Measurements from ENCODE around the gene DENND2A. TPM values are rescaled to one million over a fixed set of nuclear protein-coding genes. Genes with fewer than 3 reads are reported as not detected.
"Not testable (repeated sequence)": the region's sequence is repeated elsewhere in the genome, so short reads cannot be mapped to it uniquely, and the experiment has no call there.

The DENND2A gene
- total and polyA plus RNA-seq, 4 donors, result 1.2 to 7.4 (median 2.3) TPM

GRCh38 chr7:140506788-140507464, 133.7 kb downstream of the DENND2A start:
- Histone ChIP-seq H3K4me3 (ENCODE audit: low read depth in 1 of 3, low read length in 3 of 3) (no peak overlapping the region), H3K4me1 (ENCODE audit: control insufficient read depth in 4 of 4, insufficient read depth in 4 of 4, low read length in 3 of 4) (peaks cover 0 to 2% (median 0%) of the 10 kb centered on the region in 4 donors), H3K36me3 (ENCODE audit: control insufficient read depth in 4 of 4, insufficient read depth in 3 of 4, low read depth in 1 of 4, low read length in 3 of 4) (no peaks in the 10 kb centered on the region), H3K9ac (ENCODE audit: low read depth in 1 of 2, low read length in 2 of 2) (no peak overlapping the region), H3K27me3 (ENCODE audit: control insufficient read depth in 4 of 4, insufficient read depth in 4 of 4, low read length in 3 of 4) (no peaks in the 10 kb centered on the region), H3K9me3 (ENCODE audit: control insufficient read depth in 4 of 4, low read length in 3 of 4) (no peaks in the 10 kb centered on the region), H3K27ac (ENCODE audit: low read depth in 1 of 2, low read length in 2 of 2) (no peak overlapping the region)
- WGBS, result 73% methylated on average over 5 of the region's 5 CpGs
- DNase-seq (ENCODE audit: low spot score), result peak; percentile 54
- TF ChIP-seq FOXA2 (IDR thresholded peaks at IDR 0.05), result no peak
- TF ChIP-seq HNF4G (IDR thresholded peaks at IDR 0.05), result no peak
- TF ChIP-seq FOXA1 (IDR thresholded peaks at IDR 0.05), result no peak
- TF ChIP-seq ZBTB33 (IDR thresholded peaks at IDR 0.05), result no peak
- TF ChIP-seq EGR1 (IDR thresholded peaks at IDR 0.05; ENCODE audit: low read depth in 2 of 2), result no peak
- no peak for TF ChIP-seq JUND (IDR thresholded peaks at IDR 0.05)
- no peak for TF ChIP-seq MAX (IDR thresholded peaks at IDR 0.05)
- TF ChIP-seq GABPA (IDR thresholded peaks at IDR 0.05 in 1 of 2, conservative IDR thresholded peaks at IDR 0.05 in 1 of 2), result no peak
- TF ChIP-seq TAF1 (conservative IDR thresholded peaks at IDR 0.05), result no peak

GRCh38 chr7:140501966-140502365, 138.6 kb downstream of the DENND2A start:
- H3K9ac ChIP-seq (ENCODE audit: low read depth in 1 of 2, low read length in 2 of 2), result no peak overlapping the region
- H3K36me3 ChIP-seq (ENCODE audit: control insufficient read depth in 4 of 4, insufficient read depth in 3 of 4, low read depth in 1 of 4, low read length in 3 of 4), result no peaks in the 10 kb centered on the region
- no peak overlapping the region for H3K4me3 ChIP-seq (ENCODE audit: low read depth in 1 of 3, low read length in 3 of 3)
- peak; percentile 42 for DNase-seq (ENCODE audit: low spot score)
- H3K4me1 ChIP-seq (ENCODE audit: control insufficient read depth in 4 of 4, insufficient read depth in 4 of 4, low read length in 3 of 4), result peaks cover 0 to 2% (median 0%) of the 10 kb centered on the region in 4 donors
- TF ChIP-seq REST (IDR thresholded peaks at IDR 0.05) (no peak), FOXA1 (IDR thresholded peaks at IDR 0.05) (no peak), TAF1 (conservative IDR thresholded peaks at IDR 0.05) (no peak), GABPA (IDR thresholded peaks at IDR 0.05 in 1 of 2, conservative IDR thresholded peaks at IDR 0.05 in 1 of 2) (no peak), YY1 (IDR thresholded peaks at IDR 0.05) (no peak), NR2F2 (IDR thresholded peaks at IDR 0.05) (no peak), RXRA (IDR thresholded peaks at IDR 0.05) (no peak), HNF4A (conservative IDR thresholded peaks at IDR 0.05) (no peak), ATF3 (IDR thresholded peaks at IDR 0.05) (no peak), CTCF (IDR thresholded peaks at IDR 0.05; ENCODE audit: low read depth, low read length, missing input control) (no peak), JUND (IDR thresholded peaks at IDR 0.05) (no peak), EGR1 (IDR thresholded peaks at IDR 0.05; ENCODE audit: low read depth in 2 of 2) (no peak), ZBTB33 (IDR thresholded peaks at IDR 0.05) (no peak), FOXA2 (IDR thresholded peaks at IDR 0.05) (no peak), HNF4G (IDR thresholded peaks at IDR 0.05) (no peak)
- 77% methylated on average over 5 of the region's 5 CpGs for WGBS
- no peaks in the 10 kb centered on the region for H3K27me3 ChIP-seq (ENCODE audit: control insufficient read depth in 4 of 4, insufficient read depth in 4 of 4, low read length in 3 of 4)
- H3K27ac ChIP-seq (ENCODE audit: low read depth in 1 of 2, low read length in 2 of 2), result no peak overlapping the region
- no peaks in the 10 kb centered on the region for H3K9me3 ChIP-seq (ENCODE audit: control insufficient read depth in 4 of 4, low read length in 3 of 4)

GRCh38 chr7:140497807-140498206, 142.8 kb downstream of the DENND2A start:
- not testable (repeated sequence) for H3K4me3 ChIP-seq (ENCODE audit: low read depth in 1 of 3, low read length in 3 of 3); H3K4me1 ChIP-seq (ENCODE audit: control insufficient read depth in 4 of 4, insufficient read depth in 4 of 4, low read length in 3 of 4); H3K27me3 ChIP-seq (ENCODE audit: control insufficient read depth in 4 of 4, insufficient read depth in 4 of 4, low read length in 3 of 4); DNase-seq (ENCODE audit: low spot score); H3K9ac ChIP-seq (ENCODE audit: low read depth in 1 of 2, low read length in 2 of 2); H3K27ac ChIP-seq (ENCODE audit: low read depth in 1 of 2, low read length in 2 of 2); H3K9me3 ChIP-seq (ENCODE audit: control insufficient read depth in 4 of 4, low read length in 3 of 4); H3K36me3 ChIP-seq (ENCODE audit: control insufficient read depth in 4 of 4, insufficient read depth in 3 of 4, low read depth in 1 of 4, low read length in 3 of 4)
- WGBS, result 92% methylated on average over 7 of the region's 7 CpGs

Data from liver (tissue), 9 donors.